GM18517 (cell line): ENCODE results near the gene CLCN2.

ENCODE experiments used
- ATAC-seq: cut with Tn5 transposase; IDR thresholded peaks from one replicate; pipeline ENCODE4 v1.9.1; 2021; ENCODE audit warnings: mild to moderate bottlenecking, moderate library complexity; ENCODE audit not compliant: unreplicated experiment

CLCN2 gene

DNA sequence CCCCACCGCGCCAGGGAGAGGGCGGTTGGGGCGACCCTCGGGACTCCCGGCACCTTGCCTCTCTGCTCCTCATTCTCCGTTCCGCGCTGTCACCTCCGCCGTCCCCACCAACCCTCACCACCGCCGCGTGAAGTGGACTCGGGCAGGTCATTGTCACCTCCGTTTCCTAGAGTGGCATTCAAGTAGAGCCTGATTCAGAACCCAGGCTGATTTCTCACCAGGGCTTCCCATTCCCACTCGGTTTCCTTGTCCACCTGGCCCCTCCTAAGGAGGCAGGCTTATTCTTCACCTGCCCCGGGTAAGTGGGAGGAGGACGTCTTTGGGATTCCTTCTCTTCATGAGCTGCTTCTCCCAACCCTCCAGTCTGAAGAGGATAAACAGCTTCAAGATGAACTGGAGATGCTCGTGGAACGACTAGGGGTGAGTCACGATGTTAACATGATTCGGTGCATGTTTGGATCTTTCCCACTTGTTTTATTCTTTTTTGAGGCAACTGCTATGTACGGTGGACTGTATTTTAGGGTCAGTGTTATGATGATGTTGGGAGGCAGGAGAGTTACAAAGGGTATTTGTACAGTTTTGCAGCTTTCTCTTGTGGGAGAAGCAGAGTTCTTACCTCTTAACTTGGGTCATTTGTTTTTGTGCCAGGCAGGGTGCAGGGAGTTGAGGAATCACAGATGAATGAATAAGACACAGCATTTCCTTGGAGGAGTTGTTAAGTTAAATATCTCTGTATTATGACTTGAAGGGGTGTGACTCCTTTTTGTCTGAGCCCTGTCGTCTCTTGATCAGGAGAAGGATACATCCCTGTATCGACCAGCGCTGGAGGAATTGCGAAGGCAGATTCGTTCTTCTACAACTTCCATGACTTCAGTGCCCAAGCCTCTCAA is 61.7 kb downstream of the CLCN2 start:
- no peak for ATAC-seq

DNA sequence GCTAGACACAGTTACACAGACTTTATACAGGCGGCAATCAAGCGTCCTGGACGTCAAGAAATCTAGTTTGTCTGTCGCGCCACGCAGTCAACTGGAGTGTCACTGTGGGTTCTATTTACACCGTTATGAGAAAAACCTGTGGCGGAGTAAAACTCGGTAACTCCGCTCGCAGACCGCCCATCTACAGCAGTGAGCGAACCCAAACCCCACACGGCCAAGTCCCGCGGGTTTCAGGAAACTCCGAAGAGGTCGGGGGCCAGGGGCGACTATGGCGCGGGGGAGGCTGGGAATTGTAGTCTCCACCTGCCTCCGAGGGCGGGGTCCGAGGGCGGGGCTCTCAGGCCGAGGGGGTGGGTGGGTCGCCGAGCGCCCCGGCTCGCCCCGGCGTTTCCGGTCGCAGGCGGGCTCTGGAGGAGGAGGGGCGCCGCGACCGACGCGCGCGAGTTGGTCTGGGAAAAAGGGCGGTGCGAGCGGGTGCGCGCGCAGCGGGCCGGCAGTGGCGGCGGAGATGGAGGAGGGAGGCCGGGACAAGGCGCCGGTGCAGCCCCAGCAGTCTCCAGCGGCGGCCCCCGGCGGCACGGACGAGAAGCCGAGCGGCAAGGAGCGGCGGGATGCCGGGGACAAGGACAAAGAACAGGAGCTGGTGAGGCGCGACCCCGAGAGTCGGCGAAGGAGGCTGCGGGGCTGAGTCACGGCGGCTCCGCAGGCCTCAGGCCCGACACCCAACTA is 62.5 kb downstream of the CLCN2 start, which contains the start of gene PSMD2:
Gene PSMD2 (plus strand): TSS at position 483 of the 729 bp plus-strand sequence. CDS start 26 bp downstream, at position 509.
- ATAC-seq, result peak; percentile 86

DNA sequence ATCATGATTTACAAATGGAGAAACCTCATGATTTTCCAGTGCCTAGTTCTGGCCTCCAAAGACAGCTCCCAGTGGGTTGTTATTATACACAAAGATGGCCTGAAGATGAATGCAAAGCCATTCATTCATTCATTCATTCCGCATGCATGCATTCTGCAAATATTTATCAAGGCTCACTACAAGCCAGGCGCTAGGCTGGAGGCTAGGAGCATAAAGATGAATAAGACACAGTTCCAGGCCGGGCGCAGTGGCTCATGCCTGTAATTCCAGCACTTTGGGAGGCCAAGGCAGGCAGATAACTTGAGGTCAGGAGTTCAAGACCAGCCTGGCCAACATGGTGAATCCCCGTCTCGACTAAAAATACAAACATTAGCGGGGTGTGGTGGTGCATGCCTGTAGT is 64.8 kb downstream of the CLCN2 start:
- no peak for ATAC-seq
